Measurements from ENCODE around the gene HNRNPD.

- TF ChIP-seq, protein P1, sequence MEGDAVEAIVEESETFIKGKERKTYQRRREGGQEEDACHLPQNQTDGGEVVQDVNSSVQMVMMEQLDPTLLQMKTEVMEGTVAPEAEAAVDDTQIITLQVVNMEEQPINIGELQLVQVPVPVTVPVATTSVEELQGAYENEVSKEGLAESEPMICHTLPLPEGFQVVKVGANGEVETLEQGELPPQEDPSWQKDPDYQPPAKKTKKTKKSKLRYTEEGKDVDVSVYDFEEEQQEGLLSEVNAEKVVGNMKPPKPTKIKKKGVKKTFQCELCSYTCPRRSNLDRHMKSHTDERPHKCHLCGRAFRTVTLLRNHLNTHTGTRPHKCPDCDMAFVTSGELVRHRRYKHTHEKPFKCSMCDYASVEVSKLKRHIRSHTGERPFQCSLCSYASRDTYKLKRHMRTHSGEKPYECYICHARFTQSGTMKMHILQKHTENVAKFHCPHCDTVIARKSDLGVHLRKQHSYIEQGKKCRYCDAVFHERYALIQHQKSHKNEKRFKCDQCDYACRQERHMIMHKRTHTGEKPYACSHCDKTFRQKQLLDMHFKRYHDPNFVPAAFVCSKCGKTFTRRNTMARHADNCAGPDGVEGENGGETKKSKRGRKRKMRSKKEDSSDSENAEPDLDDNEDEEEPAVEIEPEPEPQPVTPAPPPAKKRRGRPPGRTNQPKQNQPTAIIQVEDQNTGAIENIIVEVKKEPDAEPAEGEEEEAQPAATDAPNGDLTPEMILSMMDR (IDR thresholded peaks at IDR 0.05; ENCODE audit: control extremely low read depth in 1 of 3, insufficient read depth in 1 of 3, low read depth in 1 of 3, low read length in 3 of 3) = no peak
- TF ChIP-seq GABPA (IDR thresholded peaks at IDR 0.05; ENCODE audit: borderline replicate concordance, insufficient read depth, low read length) (no peak), SP1 (IDR thresholded peaks at IDR 0.05; ENCODE audit: low read depth, low read length) (peak; percentile 66; the same call in 1 of the 2 replicates), PHF8 (conservative IDR thresholded peaks at IDR 0.05; ENCODE audit: low read depth, low read length) (no peak), TBP (IDR thresholded peaks at IDR 0.05; ENCODE audit: low read depth, low read length) (peak; percentile 56; the same call in 1 of the 2 replicates), EZH2 (IDR thresholded peaks at IDR 0.05; ENCODE audit: low read depth, low read length, severe bottlenecking) (no peak), POU5F1 (IDR thresholded peaks at IDR 0.05; ENCODE audit: low read depth, low read length) (no peak), TAF1 (IDR thresholded peaks at IDR 0.05; ENCODE audit: low read depth, low read length) (peak; percentile 46)
- TF ChIP-seq, protein P2, sequence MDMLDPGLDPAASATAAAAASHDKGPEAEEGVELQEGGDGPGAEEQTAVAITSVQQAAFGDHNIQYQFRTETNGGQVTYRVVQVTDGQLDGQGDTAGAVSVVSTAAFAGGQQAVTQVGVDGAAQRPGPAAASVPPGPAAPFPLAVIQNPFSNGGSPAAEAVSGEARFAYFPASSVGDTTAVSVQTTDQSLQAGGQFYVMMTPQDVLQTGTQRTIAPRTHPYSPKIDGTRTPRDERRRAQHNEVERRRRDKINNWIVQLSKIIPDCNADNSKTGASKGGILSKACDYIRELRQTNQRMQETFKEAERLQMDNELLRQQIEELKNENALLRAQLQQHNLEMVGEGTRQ (IDR thresholded peaks at IDR 0.05; ENCODE audit: low read length) = no peak
These were observed 990 bp downstream of the HNRNPD start for GRCh38 chr4:82372517-82373485.

Data from H1 (cell line).